Epithelial cell of proximal tubule (primary cell): Measurements from ENCODE around the gene NPM3. TPM values are rescaled to one million over a fixed set of nuclear protein-coding genes. Genes with fewer than 3 reads are reported as not detected.

Experiments
- DNase-seq: peaks from one replicate; pipeline ENCODE4 v3.0.0-alpha.2; 2011; ENCODE audit warnings: low read depth
- H3K4me3 ChIP-seq: 2 replicates; pipeline ENCODE4 v1.5.1; 2011; ENCODE audit warnings: low read depth, mild to moderate bottlenecking, low read length
- CTCF ChIP-seq: conservative IDR thresholded peaks from 2 replicates; pipeline ENCODE4 v1.5.1; 2012; ENCODE audit warnings: low read depth, mild to moderate bottlenecking, low read length
- total RNA-seq: library from RNA; depleted of rRNA; stranded (reverse); fragments of >200 nt; gene quantifications from 2 replicates; pipeline ENCODE4 v1.2.3, GENCODE V29; 2015

The NPM3 gene
- total RNA-seq, 1 donor from 2014 or later: 118 TPM

- no peak overlapping the region for H3K4me3 ChIP-seq
- DNase-seq: no peak
- no peak for TF ChIP-seq CTCF
Observed at GRCh38 chr10:101761226-101761625, 22.0 kb downstream of the NPM3 start.

GRCh38 chr10:101760510-101760909 lies 22.7 kb downstream of the NPM3 start:
- TF ChIP-seq CTCF: no peak
- no peak overlapping the region for H3K4me3 ChIP-seq
- no peak for DNase-seq

GRCh38 chr10:101759309-101760247 lies 23.7 kb downstream of the NPM3 start:
- no peak for DNase-seq
- no peak overlapping the region for H3K4me3 ChIP-seq
- no peak for TF ChIP-seq CTCF

- no peak for TF ChIP-seq CTCF
- DNase-seq: no peak
- no peak overlapping the region for H3K4me3 ChIP-seq
Observed at GRCh38 chr10:101758858-101759257, 24.4 kb downstream of the NPM3 start.

- no peak for TF ChIP-seq CTCF
- no peak for DNase-seq
- H3K4me3 ChIP-seq: no peak overlapping the region
Observed at GRCh38 chr10:101752241-101752640, 31.0 kb downstream of the NPM3 start.

- DNase-seq: no peak
- TF ChIP-seq CTCF: no peak
- H3K4me3 ChIP-seq: no peak overlapping the region
Observed at GRCh38 chr10:101749047-101750016, 33.9 kb downstream of the NPM3 start.
